Endothelial cell of umbilical vein (primary cell): ENCODE data around the gene PEX10. TPM values are rescaled to one million over a fixed set of nuclear protein-coding genes. Genes with fewer than 3 reads are reported as not detected.

Experiments
- BruUV-seq: library from RNA; stranded (reverse); fragments of 400-500 nt; replicated peaks from 2 replicates; lab custom pipeline; 2021; lab: Mats Ljungman, UMichigan
- CTCF ChIA-PET: fragments of 300-600, 350-600 bp; sonication (Branson Sonifier 250); formaldehyde crosslinking; loops from one replicate; lab custom pipeline; 2021; ENCODE audit warnings: antibody characterized with exemption, inconsistent platforms; lab: Charles Lee
- POLR2A ChIA-PET: fragments of 300-600, 350-600 bp; sonication (Branson Sonifier 250); formaldehyde crosslinking; loops from one replicate; lab custom pipeline; 2021; ENCODE audit warnings: antibody characterized with exemption, inconsistent platforms; lab: Charles Lee
- DNase-seq: peaks from one replicate; pipeline ENCODE4 v3.0.0-alpha.2; 2011; ENCODE audit warnings: low read depth, low spot score
- FAIRE-seq: peaks from 2 replicates; lab custom pipeline; 2011; peaks lifted over from hg19 to GRCh38; lab: Jason Lieb, UNC
- H2AFZ ChIP-seq: 2 replicates; pipeline ENCODE4 v1.6.0; 2012; ENCODE audit warnings: low read depth, low read length, control low read depth, inconsistent platforms
- H3K27ac ChIP-seq: 2 replicates; pipeline ENCODE4 v1.5.1; 2011; ENCODE audit warnings: low read depth, mild to moderate bottlenecking, control low read depth, low read length, moderate library complexity; ENCODE audit not compliant: insufficient read depth
- H3K27me3 ChIP-seq, 2 experiments: 2 replicates each; pipeline versions ENCODE4 v1.6.0 to v1.6.1; 2011; ENCODE audit warnings: low read length in 2 of 2, mixed read lengths in 1 of 2; ENCODE audit not compliant: control insufficient read depth in 2 of 2, insufficient read depth in 2 of 2
- H3K36me3 ChIP-seq, 2 experiments: 2 replicates in 1 of 2; 3 replicates in 1 of 2; pipeline ENCODE4 v1.5.1; 2011; ENCODE audit warnings: low read length in 2 of 2, mild to moderate bottlenecking in 1 of 2, moderate library complexity in 1 of 2; ENCODE audit not compliant: control insufficient read depth in 2 of 2, insufficient read depth in 2 of 2; ENCODE audit errors: extremely low read depth in 1 of 2
- H3K4me1 ChIP-seq: 3 replicates; pipeline ENCODE4 v1.5.1; 2011; ENCODE audit warnings: mild to moderate bottlenecking, low read length; ENCODE audit not compliant: control insufficient read depth, insufficient read depth; ENCODE audit errors: extremely low read depth
- H3K4me2 ChIP-seq: 2 replicates; pipeline ENCODE4 v1.6.1; 2011; ENCODE audit warnings: low read length, control low read depth, mixed read lengths; ENCODE audit not compliant: insufficient read depth
- H3K4me3 ChIP-seq, 3 experiments: fragments of 200-600 bp in 1 of 3; sonication (generic), shearing (Covaris generic) in 1 of 3; replicated peaks in 1 of 3; 2 replicates each; pipeline ENCODE4 v1.5.1; 2011 to 2016; ENCODE audit warnings: control low read depth in 3 of 3, low read length in 3 of 3, mild to moderate bottlenecking in 2 of 3, inconsistent platforms in 1 of 3, low read depth in 1 of 3, moderate library complexity in 1 of 3; ENCODE audit not compliant: insufficient read depth in 1 of 3
- H3K79me2 ChIP-seq: 2 replicates; pipeline ENCODE4 v1.6.0; 2012; ENCODE audit warnings: low read length, inconsistent platforms; ENCODE audit not compliant: control insufficient read depth, insufficient read depth
- H3K9ac ChIP-seq: replicated peaks from 2 replicates; pipeline ENCODE3; 2011; ENCODE audit warnings: low read length, control low read depth; ENCODE audit not compliant: insufficient read depth; ENCODE audit errors: extremely low read depth
- H3K9me1 ChIP-seq: replicated peaks from 3 replicates; pipeline ENCODE4 v1.6.0; 2011; ENCODE audit warnings: mild to moderate bottlenecking, low read length; ENCODE audit not compliant: control insufficient read depth, insufficient read depth; ENCODE audit errors: extremely low read depth
- H3K9me3 ChIP-seq: replicated peaks from 2 replicates; pipeline ENCODE4 v1.5.1; 2012; ENCODE audit warnings: low read length, inconsistent platforms; ENCODE audit not compliant: control insufficient read depth, insufficient read depth
- H4K20me1 ChIP-seq: replicated peaks from 2 replicates; pipeline ENCODE3; 2011; ENCODE audit warnings: mild to moderate bottlenecking, low read length; ENCODE audit not compliant: control insufficient read depth, insufficient read depth; ENCODE audit errors: extremely low read depth
- CTCF ChIP-seq, 2 donors: IDR thresholded peaks; 1 replicate in 1 of 2; 2 replicates in 1 of 2; pipeline ENCODE4 v1.5.1; 2011; ENCODE audit warnings: low read length in 2 of 2, mild to moderate bottlenecking in 2 of 2, moderate library complexity in 2 of 2, control low read depth in 1 of 2, inconsistent platforms in 1 of 2, low read depth in 1 of 2; ENCODE audit not compliant: insufficient read depth in 1 of 2; ENCODE audit errors: extremely low read depth in 1 of 2
- EZH2 ChIP-seq: IDR thresholded peaks from 2 replicates; pipeline ENCODE4 v1.6.1; 2012; ENCODE audit warnings: borderline replicate concordance, low read depth, mild to moderate bottlenecking, moderate library complexity, low read length, inconsistent platforms; ENCODE audit not compliant: severe bottlenecking
- FOS ChIP-seq: IDR thresholded peaks from 2 replicates; pipeline ENCODE4 v1.6.1; 2011; ENCODE audit warnings: mild to moderate bottlenecking, low read length, moderate library complexity, borderline replicate concordance; ENCODE audit not compliant: insufficient read depth
- GATA2 ChIP-seq: IDR thresholded peaks from 2 replicates; pipeline ENCODE4 v1.7.0; 2011; ENCODE audit warnings: low read depth, mild to moderate bottlenecking, moderate library complexity, mixed read lengths, low read length; ENCODE audit not compliant: insufficient read length, insufficient read depth
- JUN ChIP-seq: IDR thresholded peaks from 2 replicates; pipeline ENCODE4 v1.6.1; 2011; ENCODE audit warnings: borderline replicate concordance, low read depth; ENCODE audit not compliant: insufficient read length, insufficient read depth
- MAX ChIP-seq: IDR thresholded peaks from 2 replicates; pipeline ENCODE4 v1.6.1; 2011; ENCODE audit not compliant: insufficient read depth, insufficient read length
- MYC ChIP-seq: IDR thresholded peaks from one replicate; pipeline ENCODE4 v1.6.1; 2011; ENCODE audit warnings: mild to moderate bottlenecking, low read depth, low read length
- POLR2A ChIP-seq: IDR thresholded peaks from 2 replicates; pipeline ENCODE4 v1.6.1; 2012; ENCODE audit warnings: low read depth, mild to moderate bottlenecking, control low read depth, low read length
- POLR2AphosphoS5 ChIP-seq: IDR thresholded peaks from 2 replicates; pipeline ENCODE4 v1.6.1; 2012; ENCODE audit warnings: low read depth, mild to moderate bottlenecking, control low read depth, low read length, moderate library complexity; ENCODE audit not compliant: insufficient read depth
- dilution Hi-C: fragments of 300-500 bp; cut with MboI; formaldehyde crosslinking; loops from one replicate; pipeline ENCODE4 v1.15.0; 2019; ENCODE audit warnings: low sequenced_read_pairs; ENCODE audit not compliant: extremely low pct_ligation_motif_present
- intact Hi-C: fragments of 100-400 bp; cut with micrococcal nuclease; formaldehyde crosslinking; loops from one replicate; pipeline ENCODE4 v1.10.0; 2022
- polyA plus RNA-seq, 4 experiments: library from polyadenylated mRNA; depleted of rRNA in 3 of 4; stranded (reverse) in 3 of 4; unstranded in 1 of 4; fragments of >200 nt; gene quantifications; 2 replicates each; pipeline versions ENCODE4 v1.2.1 to v1.2.3, GENCODE V29; 2011 to 2012; ENCODE audit warnings: missing spikeins in 1 of 4
- total RNA-seq: library from RNA; stranded (reverse); gene quantifications from 2 replicates; pipeline ENCODE4 v1.2.3, GENCODE V29; 2021

The PEX10 gene
- total and polyA plus RNA-seq, 2 donors (not counting 3 experiments of a cell fraction or from before 2014, with no cell fraction given): 25.1 to 26.7 TPM

GRCh38 chr1:2433196-2433595 is 20.8 kb upstream of the PEX10 start:
- dilution Hi-C loops: no loop called here
- POLR2A ChIA-PET: no interaction called here

More at GRCh38 chr1:2433196-2433595, 20.8 kb upstream of the PEX10 start:
- no peaks in the 10 kb centered on the region for H3K27me3 ChIP-seq
- no peak overlapping the region for H3K27ac ChIP-seq
- FAIRE-seq (no peak), DNase-seq (no peak)
- no peaks in the 10 kb centered on the region for H3K4me1 ChIP-seq
- H3K4me2 ChIP-seq: no peak overlapping the region
- H3K9me1 ChIP-seq: no peaks in the 10 kb centered on the region
- H3K4me3 ChIP-seq: no peak overlapping the region
- no peak overlapping the region for H3K9ac ChIP-seq
- H3K36me3 ChIP-seq: no peaks in the 10 kb centered on the region
- no peaks in the 10 kb centered on the region for H4K20me1 ChIP-seq
- intact Hi-C loops: no loop called here
- no TSS peak for BruUV-seq
- TF ChIP-seq FOS (no peak), MAX (no peak), JUN (no peak), POLR2AphosphoS5 (no peak), MYC (no peak), CTCF (IDR thresholded peaks at IDR 0.05; ENCODE audit: extremely low read depth in 1 of 2, insufficient read depth in 1 of 2, low read depth in 1 of 2, low read length in 2 of 2) (no peak), POLR2A (no peak), EZH2 (no peak), GATA2 (no peak)
- H2AFZ ChIP-seq: no peak overlapping the region
- CTCF ChIA-PET: no interaction called here
- no peaks in the 10 kb centered on the region for H3K9me3 ChIP-seq
- no peaks in the 10 kb centered on the region for H3K79me2 ChIP-seq
